Spleen (tissue), 7 donors: ENCODE results near the gene ADGRG1.

Experiments used
- CTCF ChIP-seq, 11 experiments: fragments of 200-600 bp in 7 of 11; fragments of 450-650 bp in 4 of 11; sonication (generic) in 4 of 11; IDR thresholded peaks in 8 of 11; conservative IDR thresholded peaks in 3 of 11; 1 replicate in 7 of 11; 2 replicates in 4 of 11; pipeline versions ENCODE4 v1.4.0 to v1.8.0; 2016 to 2021; ENCODE audit warnings: antibody characterized with exemption in 11 of 11, inconsistent platforms in 4 of 11, mild to moderate bottlenecking in 1 of 11
- POLR2A ChIP-seq, 3 donors: fragments of 450-650 bp; IDR thresholded peaks; one replicate each; pipeline ENCODE4 v1.5.1; 2017; ENCODE audit warnings: antibody characterized with exemption in 3 of 3, mild to moderate bottlenecking in 1 of 3
- POLR2AphosphoS5 ChIP-seq, 3 donors: sonication (generic); formaldehyde crosslinking; IDR thresholded peaks; one replicate each; pipeline ENCODE4 v1.5.1; 2017; ENCODE audit warnings: antibody characterized with exemption in 3 of 3
- donor health status: DM: no; HTN: no; CAD: no; lungs with moderate emphysema.
- donor health status: DM: no; HTN: no; CAD: no.
- donor health status: DM: no; HTN: no; CAD: no.

GRCh38 chr16:57628783-57629293 is 408 bp downstream of the ADGRG1 start:
- TF ChIP-seq POLR2A (IDR thresholded peaks at IDR 0.05) (no peak), CTCF (IDR thresholded peaks at IDR 0.05 in 8 of 11, conservative IDR thresholded peaks at IDR 0.05 in 3 of 11) (no peak), POLR2AphosphoS5 (IDR thresholded peaks at IDR 0.05) (no peak)
